ENCODE data around the gene TRMT13. TPM values are rescaled to one million over a fixed set of nuclear protein-coding genes. Genes with fewer than 3 reads are reported as not detected.

Gene TRMT13
- total RNA-seq, result 4.6 and 7.4 TPM in 2 replicates

GRCh38 chr1:100132566-100133477, at the start of gene TRMT13, which contains the start of gene SASS6:
Gene TRMT13, plus strand, starts transcription at chr1:100133163. Its CDS starts 6 bp downstream, at chr1:100133169.
Gene SASS6, minus strand, starts transcription at chr1:100132930. Its CDS starts 116 bp downstream, at chr1:100132814.

GRCh38 chr1:100178091-100178490, 45.1 kb downstream of the TRMT13 start, which contains the start of gene LRRC39:
Gene LRRC39, minus strand, starts transcription at chr1:100178256. Its CDS starts 9,740 bp downstream, at chr1:100168516.

Other genes with a start within 250 kb of the TRMT13 start
- 19.5 and 20.1 TPM in 2 replicates for gene SLC35A3, start 163.2 kb upstream of the TRMT13 start, total RNA-seq
- 3.3 and 4.4 TPM in 2 replicates for gene SASS6, start 233 bp upstream of the TRMT13 start, total RNA-seq
- not detected in 2 replicates for gene LRRC39, start 45.1 kb downstream of the TRMT13 start, total RNA-seq
- 4.7 and 6.3 TPM in 2 replicates for gene DBT, start 116.7 kb downstream of the TRMT13 start, total RNA-seq
- gene RTCA, start 133.1 kb downstream of the TRMT13 start, total RNA-seq, result 25.3 and 28.6 TPM in 2 replicates
- 2.8 and 3.4 TPM in 2 replicates for gene CDC14A, start 219.3 kb downstream of the TRMT13 start, total RNA-seq

All from airway epithelial cell (primary cell).